Lung (tissue), 12 donors: ENCODE measurements around the gene C10orf120. TPM values are rescaled to one million over a fixed set of nuclear protein-coding genes. Genes with fewer than 3 reads are reported as not detected.
A peak's percentile ranks its signal among the peaks of the same experiment; 100 is the strongest.

ENCODE experiments used
- ATAC-seq: fragments of 200-7000 bp; cut with Tn5 transposase; one replicate; pipeline ENCODE4 v1.9.1; 2020; ENCODE audit warnings: moderate number of reproducible peaks; ENCODE audit not compliant: insufficient read depth, low FRiP score
- DNase-seq, 3 donors: peaks; one replicate each; pipeline ENCODE4 v3.0.0-alpha.2; 2013 to 2017
- H3K27ac ChIP-seq, 2 donors: one replicate each; pipeline ENCODE4 v1.5.1; 2013; ENCODE audit warnings: mild to moderate bottlenecking in 2 of 2, moderate library complexity in 2 of 2, control low read depth in 1 of 2, inconsistent platforms in 1 of 2, low read depth in 1 of 2, low read length in 1 of 2
- H3K27me3 ChIP-seq, 3 donors: one replicate each; pipeline ENCODE4 v1.5.1; 2013; ENCODE audit warnings: low read length in 2 of 3; ENCODE audit not compliant: control insufficient read depth in 3 of 3, insufficient read depth in 3 of 3
- H3K36me3 ChIP-seq, 4 donors: one replicate each; pipeline ENCODE4 v1.5.1; 2013; ENCODE audit warnings: low read length in 4 of 4, mild to moderate bottlenecking in 1 of 4, moderate library complexity in 1 of 4; ENCODE audit not compliant: control insufficient read depth in 4 of 4, insufficient read depth in 4 of 4
- H3K4me1 ChIP-seq, 5 donors: one replicate each; pipeline ENCODE4 v1.5.1; 2013; ENCODE audit warnings: low read length in 5 of 5, mild to moderate bottlenecking in 2 of 5, moderate library complexity in 1 of 5; ENCODE audit not compliant: control insufficient read depth in 5 of 5, insufficient read depth in 5 of 5
- H3K4me3 ChIP-seq: one replicate; pipeline ENCODE4 v1.5.1; 2013; ENCODE audit warnings: mild to moderate bottlenecking, control low read depth, moderate library complexity
- H3K9ac ChIP-seq, 2 donors: one replicate each; pipeline ENCODE4 v1.5.1; 2013; ENCODE audit warnings: low read length in 2 of 2, control low read depth in 1 of 2; ENCODE audit not compliant: insufficient read depth in 1 of 2
- H3K9me3 ChIP-seq, 4 donors: one replicate each; pipeline ENCODE4 v1.5.1; 2013; ENCODE audit warnings: low read length in 3 of 4, mild to moderate bottlenecking in 1 of 4, moderate library complexity in 1 of 4; ENCODE audit not compliant: control insufficient read depth in 4 of 4, insufficient read depth in 3 of 4
- CTCF ChIP-seq: IDR thresholded peaks from 2 replicates; pipeline ENCODE4 v1.5.1; 2012; ENCODE audit warnings: mild to moderate bottlenecking; ENCODE audit errors: control extremely low read depth, extremely low read depth
- WGBS, 2 donors: extraction: QIAGEN DNeasy Blood & Tissue Kit; methylation state at CpG; one replicate each; pipeline ENCODE4 v1.1.7; 2013; 5-methylcytosine and 5-hydroxymethylcytosine counted together
- polyA plus RNA-seq, 2 donors: library from polyadenylated mRNA; stranded (reverse); fragments of 200-250 nt; gene quantifications; one replicate each; pipeline ENCODE4 v1.2.1, GENCODE V29; 2013
- total RNA-seq, 2 donors: library from RNA; depleted of rRNA in 1 of 2; stranded (reverse); fragments of >200 nt in 1 of 2; gene quantifications; one replicate each; pipeline ENCODE4 v1.2.1, GENCODE V29; 2014 to 2021
- donor health status: control.
- donor health status: control.
- donor health status: Bipolar disorder and iron deficiency.
- donor health status: healthy.
- donor health status: DM: yes; HTN: yes; CAD: no.

Gene C10orf120
- total and polyA plus RNA-seq, 4 donors = not detected

GRCh38 chr10:122657729-122658128 lies 41.9 kb downstream of the C10orf120 start:
- no peak overlapping the region for H3K4me3 ChIP-seq
- TF ChIP-seq CTCF = no peak
- no peak for DNase-seq
- H3K4me1 ChIP-seq = peaks cover 0 to 12% (median 0%) of the 10 kb centered on the region in 5 donors
- H3K9me3 ChIP-seq = no peaks in the 10 kb centered on the region
- no peak overlapping the region for H3K9ac ChIP-seq
- WGBS, 2 donors = 56 to 61% methylated on average over 3 of the region's 3 CpGs
- no peaks in the 10 kb centered on the region for H3K36me3 ChIP-seq
- ATAC-seq = no peak
- H3K27ac ChIP-seq = no peak overlapping the region
- no peaks in the 10 kb centered on the region for H3K27me3 ChIP-seq

DNA sequence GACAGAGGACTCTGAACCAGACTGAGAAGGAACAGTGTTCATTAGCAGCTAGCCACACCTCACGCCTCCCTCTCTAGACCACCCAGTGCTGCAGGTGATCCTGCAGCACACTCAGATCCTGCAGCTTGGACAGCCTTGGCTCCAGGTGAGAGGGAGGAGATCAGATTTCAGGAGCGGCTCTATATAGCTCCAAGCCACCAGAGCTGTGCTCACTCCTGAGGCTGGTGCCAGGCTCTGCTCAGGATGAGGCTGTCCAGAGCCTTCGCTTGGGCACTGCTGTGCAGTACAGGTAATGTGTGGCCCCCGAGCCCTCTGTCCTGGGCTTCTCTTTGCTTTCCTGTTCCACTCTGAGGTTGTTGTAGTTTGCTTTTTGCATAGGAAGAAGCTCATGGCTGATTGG lies 42.4 kb downstream of the C10orf120 start:
- Histone ChIP-seq H3K4me1 (peaks cover 0 to 12% (median 0%) of the 10 kb centered on the region in 5 donors), H3K36me3 (no peaks in the 10 kb centered on the region), H3K4me3 (no peak overlapping the region), H3K9me3 (no peaks in the 10 kb centered on the region), H3K9ac (no peak overlapping the region), H3K27me3 (no peaks in the 10 kb centered on the region), H3K27ac (peak overlapping the region in 1 of 2 donors; percentile 70)
- DNase-seq = no peak
- no peak for TF ChIP-seq CTCF
- no peak for ATAC-seq
- 69 to 74% methylated on average over 4 of the region's 4 CpGs for WGBS, 2 donors

- Histone ChIP-seq H3K4me1 (peaks cover 0 to 12% (median 0%) of the 10 kb centered on the region in 5 donors), H3K9me3 (no peaks in the 10 kb centered on the region), H3K27ac (peak overlapping the region in 1 of 2 donors; percentile 70), H3K4me3 (no peak overlapping the region), H3K27me3 (no peaks in the 10 kb centered on the region), H3K9ac (no peak overlapping the region), H3K36me3 (no peaks in the 10 kb centered on the region)
- WGBS, 2 donors = 77 to 86% methylated on average over 5 of the region's 5 CpGs
- no peak for TF ChIP-seq CTCF
- ATAC-seq (no peak), DNase-seq (no peak)
Observed at GRCh38 chr10:122656741-122657140, 42.9 kb downstream of the C10orf120 start.

GRCh38 chr10:122656308-122656705 lies 43.3 kb downstream of the C10orf120 start:
- no peaks in the 10 kb centered on the region for H3K9me3 ChIP-seq
- peaks cover 0 to 12% (median 0%) of the 10 kb centered on the region in 5 donors for H3K4me1 ChIP-seq
- H3K27ac ChIP-seq = no peak overlapping the region
- DNase-seq (no peak), ATAC-seq (peak; percentile 65)
- H3K27me3 ChIP-seq = no peaks in the 10 kb centered on the region
- H3K36me3 ChIP-seq = no peaks in the 10 kb centered on the region
- H3K4me3 ChIP-seq = no peak overlapping the region
- TF ChIP-seq CTCF = no peak
- H3K9ac ChIP-seq = no peak overlapping the region
- 45 to 55% methylated on average over 2 of the region's 2 CpGs for WGBS, 2 donors
